ENCODE results near the gene SLC31A1.
"Not testable (repeated sequence)": the region's sequence is repeated elsewhere in the genome, so short reads cannot be mapped to it uniquely, and the experiment has no call there.

Gene SLC31A1

GRCh38 chr9:113221800-113222481 is 597 bp downstream of the SLC31A1 start:
- no peak for DNase-seq

GRCh38 chr9:113222482-113222841 is 1.1 kb downstream of the SLC31A1 start:
- DNase-seq = peak; percentile 22

GRCh38 chr9:113223963-113224362 is 2.6 kb downstream of the SLC31A1 start:
- DNase-seq = peak; percentile 55

GRCh38 chr9:113227436-113227835 is 6.1 kb downstream of the SLC31A1 start:
- DNase-seq = no peak

GRCh38 chr9:113228130-113228665 is 6.9 kb downstream of the SLC31A1 start:
- no peak for DNase-seq

GRCh38 chr9:113231701-113232100 is 10.4 kb downstream of the SLC31A1 start:
- DNase-seq = no peak

GRCh38 chr9:113235701-113236255 is 14.4 kb downstream of the SLC31A1 start:
- not testable (repeated sequence) for DNase-seq

- DNase-seq = no peak
These were observed 15.7 kb downstream of the SLC31A1 start for GRCh38 chr9:113237026-113237425.

- no peak for DNase-seq
These were observed 17.0 kb downstream of the SLC31A1 start for GRCh38 chr9:113238202-113238858.

- DNase-seq = no peak
These were observed 17.5 kb downstream of the SLC31A1 start for GRCh38 chr9:113238859-113239232.

- no peak for DNase-seq
These were observed 19.8 kb downstream of the SLC31A1 start for GRCh38 chr9:113241161-113241560.

- DNase-seq = no peak
These were observed 23.2 kb downstream of the SLC31A1 start for GRCh38 chr9:113244556-113244955.

GRCh38 chr9:113245894-113246293 is 24.6 kb downstream of the SLC31A1 start:
- no peak for DNase-seq

GRCh38 chr9:113246928-113247327 is 25.6 kb downstream of the SLC31A1 start:
- no peak for DNase-seq

GRCh38 chr9:113247640-113248039 is 26.3 kb downstream of the SLC31A1 start:
- no peak for DNase-seq

- DNase-seq = not testable (repeated sequence)
These were observed 28.3 kb downstream of the SLC31A1 start for GRCh38 chr9:113249661-113250060.

- DNase-seq = no peak
These were observed 29.5 kb downstream of the SLC31A1 start for GRCh38 chr9:113250807-113251206.

GRCh38 chr9:113254991-113255390 is 33.6 kb downstream of the SLC31A1 start:
- no peak for DNase-seq

GRCh38 chr9:113255438-113255837 is 34.1 kb downstream of the SLC31A1 start:
- no peak for DNase-seq

- DNase-seq = no peak
These were observed 36.5 kb downstream of the SLC31A1 start for GRCh38 chr9:113257863-113258262.

GRCh38 chr9:113258282-113258681 is 36.9 kb downstream of the SLC31A1 start:
- DNase-seq = no peak

GRCh38 chr9:113261917-113262671 is 40.8 kb downstream of the SLC31A1 start:
- DNase-seq = no peak

GRCh38 chr9:113266174-113266573 is 44.8 kb downstream of the SLC31A1 start:
- DNase-seq = no peak

All from fibroblast of skin of right quadriceps (primary cell).